GM12875 (cell line): ENCODE measurements around the gene CTNND1.
A peak's percentile ranks its signal among the peaks of the same experiment; 100 is the strongest.

Experiments used
- H3K4me3 ChIP-seq: one replicate; pipeline ENCODE4 v1.5.1; 2011; ENCODE audit warnings: low read depth, low read length, control low read depth
- TF ChIP-seq, protein P1 (sequence below): IDR thresholded peaks from 2 replicates; pipeline ENCODE4 v1.5.1; 2011; ENCODE audit warnings: low read depth, mild to moderate bottlenecking, control low read depth, inconsistent platforms, low read length, moderate library complexity, borderline replicate concordance; ENCODE audit not compliant: insufficient read depth

Gene CTNND1

DNA sequence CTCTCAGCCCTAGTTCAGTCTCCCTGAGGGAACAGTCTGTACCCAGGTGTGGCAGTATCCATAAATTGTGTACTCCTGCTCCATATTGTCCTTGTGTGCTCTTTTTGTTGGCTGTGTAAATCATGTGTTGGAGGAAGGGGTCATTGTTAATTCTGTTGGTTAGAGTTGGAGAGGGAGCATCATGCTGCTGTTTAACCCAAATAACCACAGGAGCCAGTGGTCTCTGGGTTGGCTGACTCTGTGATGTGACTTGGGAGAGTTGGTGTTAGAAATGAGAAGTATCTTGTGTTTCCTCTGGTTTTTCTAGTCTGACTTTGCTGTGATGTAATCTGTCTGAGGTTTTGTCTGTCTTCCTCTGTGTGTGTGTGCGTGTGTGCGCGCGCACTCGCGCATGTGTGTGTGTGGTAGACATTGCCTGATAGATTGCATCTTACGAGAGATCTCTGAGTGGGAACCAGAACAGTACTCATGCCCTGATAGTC is 30.5 kb downstream of the CTNND1 start:
- TF ChIP-seq, protein P1, sequence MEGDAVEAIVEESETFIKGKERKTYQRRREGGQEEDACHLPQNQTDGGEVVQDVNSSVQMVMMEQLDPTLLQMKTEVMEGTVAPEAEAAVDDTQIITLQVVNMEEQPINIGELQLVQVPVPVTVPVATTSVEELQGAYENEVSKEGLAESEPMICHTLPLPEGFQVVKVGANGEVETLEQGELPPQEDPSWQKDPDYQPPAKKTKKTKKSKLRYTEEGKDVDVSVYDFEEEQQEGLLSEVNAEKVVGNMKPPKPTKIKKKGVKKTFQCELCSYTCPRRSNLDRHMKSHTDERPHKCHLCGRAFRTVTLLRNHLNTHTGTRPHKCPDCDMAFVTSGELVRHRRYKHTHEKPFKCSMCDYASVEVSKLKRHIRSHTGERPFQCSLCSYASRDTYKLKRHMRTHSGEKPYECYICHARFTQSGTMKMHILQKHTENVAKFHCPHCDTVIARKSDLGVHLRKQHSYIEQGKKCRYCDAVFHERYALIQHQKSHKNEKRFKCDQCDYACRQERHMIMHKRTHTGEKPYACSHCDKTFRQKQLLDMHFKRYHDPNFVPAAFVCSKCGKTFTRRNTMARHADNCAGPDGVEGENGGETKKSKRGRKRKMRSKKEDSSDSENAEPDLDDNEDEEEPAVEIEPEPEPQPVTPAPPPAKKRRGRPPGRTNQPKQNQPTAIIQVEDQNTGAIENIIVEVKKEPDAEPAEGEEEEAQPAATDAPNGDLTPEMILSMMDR = no peak
- H3K4me3 ChIP-seq = no peak overlapping the region

DNA sequence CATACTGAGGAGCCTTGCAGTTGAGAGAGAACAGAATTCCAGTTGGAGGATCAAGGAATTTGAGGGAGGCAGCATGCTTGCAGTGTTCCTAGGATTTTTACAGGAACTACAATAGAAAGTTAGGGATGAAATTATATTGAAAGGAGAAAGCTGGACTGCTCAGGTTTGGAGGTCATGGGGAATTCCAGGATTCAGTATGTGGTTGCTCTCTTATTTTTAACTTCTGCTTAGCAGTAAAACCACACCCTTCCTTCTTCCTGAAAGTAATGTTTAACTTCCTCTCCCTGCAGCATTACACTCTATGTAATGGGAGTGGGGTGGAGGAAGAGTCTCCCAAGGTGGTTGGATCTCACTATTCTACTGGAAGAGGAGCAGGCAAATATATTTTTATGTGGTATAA is 31.3 kb downstream of the CTNND1 start:
- TF ChIP-seq, protein P1 = no peak

DNA sequence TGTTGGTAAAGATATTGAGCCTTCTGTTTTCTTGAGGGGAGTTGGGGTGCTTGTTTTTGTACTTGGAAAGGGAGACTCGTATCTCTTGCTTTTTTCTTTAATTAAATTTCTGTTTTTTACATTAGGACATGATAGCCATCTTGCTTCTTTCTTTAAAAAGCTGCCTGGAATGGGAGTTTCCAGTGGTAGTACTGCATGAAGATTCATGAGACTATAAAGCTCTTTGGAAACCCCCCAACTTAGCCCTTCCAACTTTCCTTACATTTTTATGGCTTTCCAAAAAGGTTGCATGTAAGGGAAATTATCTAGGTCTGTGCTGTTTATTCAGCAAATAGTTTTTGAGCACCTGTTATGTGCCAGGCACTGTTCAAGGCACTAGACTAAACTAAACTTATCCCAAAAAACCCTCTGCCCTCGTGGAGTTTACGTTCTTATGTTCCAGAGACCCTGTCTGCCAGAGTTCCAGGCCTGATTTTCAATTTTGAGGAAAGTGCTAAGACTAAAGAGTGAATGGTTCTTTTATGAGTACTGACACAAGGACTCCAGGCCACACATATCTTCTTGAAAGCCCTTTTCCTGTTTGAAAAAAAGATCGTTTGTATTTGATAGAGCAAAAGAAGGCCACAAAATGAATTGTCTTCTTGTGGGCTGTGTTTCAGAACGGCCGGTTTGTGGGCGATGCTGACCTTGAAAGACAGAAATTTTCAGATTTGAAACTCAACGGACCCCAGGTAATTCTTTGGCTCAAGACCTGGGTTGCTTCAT is 31.9 kb downstream of the CTNND1 start:
- TF ChIP-seq, protein P1 = no peak
- H3K4me3 ChIP-seq = no peak overlapping the region

More for the DNA sequence above, 31.3 kb downstream of the CTNND1 start:
- H3K4me3 ChIP-seq = no peak overlapping the region

DNA sequence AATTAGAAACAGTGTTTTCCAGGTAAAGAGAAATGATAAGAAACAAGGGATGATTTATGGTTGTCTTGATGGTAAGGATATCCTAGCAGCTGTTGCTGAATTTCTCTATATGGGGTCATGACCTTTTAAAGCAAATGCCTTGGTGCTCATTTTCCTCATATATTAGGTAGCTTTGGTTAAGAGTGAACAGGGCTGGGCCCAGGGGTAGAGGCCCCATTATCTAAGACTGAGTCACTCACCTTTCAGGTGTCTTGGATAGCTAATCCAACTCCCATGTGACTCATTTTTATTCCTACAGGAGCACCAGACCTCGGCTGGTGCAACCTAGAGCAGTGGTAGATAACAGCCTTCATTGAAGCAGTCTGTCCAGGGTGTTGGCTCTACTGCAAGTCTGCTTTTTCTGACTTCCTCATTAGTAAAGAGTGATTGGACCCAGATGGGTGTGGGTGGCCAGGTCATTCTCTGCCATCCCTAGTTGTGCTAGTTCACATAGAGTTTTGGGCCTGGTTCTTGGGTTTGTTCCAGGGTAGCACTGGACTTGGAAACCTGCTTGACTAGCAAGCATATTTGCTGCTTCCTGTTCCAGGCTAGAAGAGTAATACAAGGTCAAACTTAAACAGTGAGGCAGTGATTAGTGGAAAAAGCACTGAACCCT is 37.4 kb downstream of the CTNND1 start:
- H3K4me3 ChIP-seq = no peak overlapping the region
- TF ChIP-seq, protein P1 = no peak

DNA sequence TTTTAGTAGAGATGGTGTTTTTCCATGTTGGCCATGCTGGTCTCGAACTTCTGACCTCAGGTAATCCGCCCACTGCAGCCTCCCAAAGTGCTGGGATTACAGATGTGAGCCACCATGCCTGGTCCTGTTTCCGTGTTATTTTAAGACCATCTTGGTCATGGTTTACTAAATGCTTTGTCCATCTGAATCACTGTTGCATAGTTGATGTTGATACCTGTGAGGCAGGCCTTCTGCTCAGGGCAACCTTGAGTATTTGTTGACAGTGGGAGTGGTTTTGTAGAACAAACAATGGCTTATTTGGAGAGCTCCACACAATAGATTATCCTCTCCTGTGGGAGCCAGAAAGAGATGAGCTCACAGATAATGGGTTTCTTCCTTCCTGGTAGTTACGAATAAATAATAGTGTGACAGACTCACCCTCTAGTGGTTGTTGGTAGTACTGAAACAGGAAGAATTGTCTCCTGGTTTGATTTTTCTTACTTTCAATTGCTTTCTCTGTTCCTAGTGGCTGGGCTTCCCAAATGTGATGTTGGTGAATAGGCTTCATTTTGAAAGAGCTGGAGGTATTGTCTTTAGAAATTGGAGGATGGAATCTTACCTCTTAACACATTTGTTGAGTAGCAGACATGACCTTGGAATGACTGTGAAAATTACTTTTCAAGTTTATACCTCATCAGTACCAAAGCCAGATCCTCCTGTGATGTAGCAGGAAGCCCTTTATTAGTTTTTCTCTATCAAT is 39.0 kb downstream of the CTNND1 start:
- TF ChIP-seq, protein P1 = peak; percentile 57; the same call in 1 of the 2 replicates
- H3K4me3 ChIP-seq = no peak overlapping the region

DNA sequence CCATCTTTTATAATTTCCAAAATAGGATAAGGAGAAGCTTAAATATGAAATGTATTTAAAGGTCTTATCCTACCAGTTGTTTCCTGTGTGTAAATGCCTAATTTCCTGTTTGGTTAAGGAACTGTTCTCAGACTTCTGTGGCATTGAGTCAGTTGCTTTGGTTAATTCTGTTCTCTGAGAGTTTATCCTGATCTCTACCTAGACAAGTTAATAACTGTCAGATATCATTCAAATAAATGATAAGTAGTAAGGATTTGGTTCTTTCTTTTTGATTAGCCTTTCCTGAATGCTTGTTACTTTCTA is 39.5 kb downstream of the CTNND1 start:
- TF ChIP-seq, protein P1 = no peak
- no peak overlapping the region for H3K4me3 ChIP-seq

DNA sequence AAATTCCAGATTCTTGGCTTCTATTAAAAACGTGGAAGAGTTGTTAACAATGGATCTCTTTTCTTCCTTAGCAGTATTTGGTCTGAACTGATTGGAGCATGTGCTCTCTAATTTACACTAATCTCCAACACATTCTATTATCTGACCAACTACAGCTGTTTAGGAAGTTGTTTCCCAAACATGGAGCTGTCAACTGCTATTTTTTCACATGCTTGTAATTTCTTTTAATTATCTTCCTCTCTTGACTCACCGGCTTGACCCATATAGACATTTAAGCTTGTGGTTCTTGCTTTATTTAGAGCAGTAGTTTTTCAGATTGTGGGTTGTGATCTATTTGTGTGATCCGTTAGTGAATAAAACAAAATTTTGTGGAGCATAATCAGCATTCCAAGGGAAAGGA is 40.8 kb downstream of the CTNND1 start:
- H3K4me3 ChIP-seq = no peak overlapping the region
- TF ChIP-seq, protein P1 = no peak
